Inferior parietal cortex (tissue), 1 donor: ENCODE data around the gene MRPL20.
A peak's percentile ranks its signal among the peaks of the same experiment; 100 is the strongest.
"Not testable (repeated sequence)": the region's sequence is repeated elsewhere in the genome, so short reads cannot be mapped to it uniquely, and the experiment has no call there.

Experiments
- DNase-seq: peaks from one replicate; pipeline ENCODE4 v3.0.0-alpha.2; 2016; ENCODE audit errors: extremely low spot score

The MRPL20 gene

DNA sequence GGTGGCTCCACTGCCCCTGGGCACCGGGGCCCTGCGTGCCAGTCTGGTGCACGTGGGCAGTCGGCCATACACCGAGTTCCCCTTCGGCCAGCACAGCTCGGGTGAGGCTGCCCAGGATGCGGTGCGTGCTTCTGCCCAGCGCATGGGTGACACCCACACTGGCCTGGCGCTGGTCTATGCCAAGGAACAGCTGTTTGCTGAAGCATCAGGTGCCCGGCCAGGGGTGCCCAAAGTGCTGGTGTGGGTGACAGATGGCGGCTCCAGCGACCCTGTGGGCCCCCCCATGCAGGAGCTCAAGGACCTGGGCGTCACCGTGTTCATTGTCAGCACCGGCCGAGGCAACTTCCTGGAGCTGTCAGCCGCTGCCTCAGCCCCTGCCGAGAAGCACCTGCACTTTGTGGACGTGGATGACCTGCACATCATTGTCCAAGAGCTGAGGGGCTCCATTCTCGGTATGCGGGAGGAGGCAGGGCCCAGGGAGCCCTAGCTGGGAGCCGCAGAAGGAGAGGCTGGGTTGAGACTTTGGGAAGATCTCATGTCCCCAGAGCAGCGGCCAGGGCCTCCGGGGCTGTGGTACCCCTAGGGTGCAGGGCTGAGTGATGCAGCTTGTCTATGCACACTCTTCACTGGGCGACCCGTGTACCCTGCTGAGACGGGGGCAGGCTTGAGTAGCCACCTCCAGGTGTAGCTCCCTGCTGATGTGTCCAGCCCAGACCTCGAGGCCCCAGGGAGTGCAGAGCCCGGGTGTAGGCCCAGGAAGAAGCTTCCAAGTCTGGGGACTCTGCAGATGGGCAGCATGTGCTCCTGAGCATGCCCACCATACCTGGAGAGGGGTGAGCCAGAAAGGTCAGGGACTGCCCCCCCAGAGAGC lies 30.2 kb upstream of the MRPL20 start:
- DNase-seq = no peak

DNA sequence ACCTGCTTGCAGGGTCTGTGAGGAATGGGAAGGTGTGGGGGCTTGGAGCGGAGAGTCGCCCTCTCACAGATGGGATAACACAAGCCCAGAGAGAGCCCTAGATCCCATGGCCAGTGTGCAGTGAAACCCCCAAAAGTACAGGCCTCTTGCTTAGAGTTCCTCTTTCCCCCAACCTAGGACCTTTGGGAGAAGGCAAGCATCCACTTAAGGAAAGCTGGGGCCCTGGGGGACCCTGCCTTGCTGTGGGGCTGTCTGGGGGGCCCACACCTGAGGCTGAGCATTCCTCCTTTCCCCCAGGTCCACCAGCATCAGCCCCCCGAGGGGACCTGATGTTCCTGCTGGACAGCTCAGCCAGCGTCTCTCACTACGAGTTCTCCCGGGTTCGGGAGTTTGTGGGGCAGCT lies 29.5 kb upstream of the MRPL20 start:
- DNase-seq = no peak

DNA sequence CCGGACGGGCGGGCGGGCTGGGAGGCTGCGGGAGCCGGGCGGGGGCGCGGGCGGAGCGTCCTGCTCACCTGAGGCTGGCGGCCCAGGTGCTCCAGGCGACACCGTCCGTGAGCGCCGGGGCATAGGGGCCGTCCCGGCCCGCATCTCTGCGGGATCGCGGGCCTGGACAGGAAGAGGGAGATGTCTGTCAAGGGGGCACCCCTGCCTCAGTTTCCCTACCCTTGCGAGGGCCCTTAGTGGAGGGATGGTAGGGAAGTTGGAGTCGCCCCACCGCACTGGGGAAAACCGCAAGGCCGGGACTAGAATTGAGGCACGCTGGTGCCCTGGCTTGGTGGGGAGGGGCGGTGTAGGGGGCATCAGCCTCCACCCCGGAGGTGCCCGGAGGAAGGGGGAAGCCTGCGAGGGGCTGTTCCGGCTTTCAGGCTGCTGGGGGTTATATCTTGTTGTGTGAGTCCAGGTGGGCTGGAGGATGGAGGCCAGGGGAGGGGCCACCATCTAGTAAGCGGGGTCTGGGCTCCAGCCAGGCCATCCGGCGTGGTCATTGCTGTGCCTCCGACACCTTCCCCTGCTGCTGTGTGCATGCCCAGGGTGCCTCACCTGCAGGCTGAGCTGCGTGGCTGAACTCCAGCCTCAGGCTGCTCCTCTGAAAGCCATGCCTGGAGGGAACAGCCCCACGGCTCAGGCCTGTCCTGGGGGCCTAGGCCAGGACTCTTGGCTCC lies 29.0 kb upstream of the MRPL20 start:
- no peak for DNase-seq

DNA sequence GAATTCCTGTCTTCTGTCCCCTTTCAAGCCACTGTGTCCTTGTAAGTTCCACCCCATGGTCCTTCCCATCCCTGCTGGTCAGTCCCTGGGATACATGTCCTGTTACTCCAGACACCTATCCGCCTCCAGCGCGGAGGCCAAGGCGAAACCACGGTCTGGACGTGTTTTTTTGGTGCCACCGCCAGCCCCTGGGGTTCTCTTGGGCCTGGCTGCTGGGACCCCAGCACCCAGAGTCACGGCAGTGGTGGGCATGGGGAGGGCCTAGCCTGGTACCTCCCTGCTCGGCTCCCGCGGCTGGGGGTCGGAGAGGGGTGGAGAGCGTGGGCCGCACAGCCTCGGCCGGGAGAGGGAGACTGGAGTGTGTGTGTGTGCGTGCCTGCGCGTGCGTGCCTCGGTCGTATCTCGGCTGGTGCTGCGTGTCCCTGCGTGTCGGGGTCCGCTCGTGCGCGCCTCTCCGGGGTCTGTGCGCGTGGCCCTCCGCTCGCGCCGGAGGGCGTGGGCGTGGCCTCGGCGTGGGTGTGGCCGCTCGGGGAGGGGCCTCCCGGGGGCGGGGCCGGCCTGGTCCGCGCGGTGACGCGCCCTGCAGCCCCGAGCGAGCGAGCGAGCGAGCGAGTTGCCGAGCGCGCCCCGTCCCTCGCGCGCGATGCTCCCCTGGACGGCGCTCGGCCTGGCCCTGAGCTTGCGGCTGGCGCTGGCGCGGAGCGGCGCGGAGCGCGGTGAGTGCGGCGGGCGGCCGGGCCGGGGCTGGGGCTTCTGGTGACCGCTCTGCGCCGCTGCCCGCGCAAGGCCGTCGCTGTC lies 28.2 kb upstream of the MRPL20 start, which contains the start of gene VWA1:
TSS of gene VWA1 (plus strand) at position 585 of the 798 bp plus-strand sequence. CDS start at position 644, 59 bp downstream.
- peak; percentile 65 for DNase-seq

DNA sequence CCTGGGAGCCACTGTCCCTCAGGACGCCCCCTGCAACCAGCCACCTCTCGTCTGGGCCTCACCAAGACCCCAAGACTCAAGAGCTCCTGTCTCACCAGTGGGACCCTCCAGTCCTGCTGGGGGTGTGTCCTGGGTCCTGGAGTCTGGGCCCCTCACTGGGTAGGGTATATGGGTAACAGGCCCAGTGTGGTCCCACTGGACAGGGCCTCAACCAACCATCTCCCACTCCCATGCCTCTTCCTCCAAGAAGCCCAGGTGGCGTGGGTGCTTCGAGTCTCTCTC lies 27.7 kb upstream of the MRPL20 start:
- no peak for DNase-seq

DNA sequence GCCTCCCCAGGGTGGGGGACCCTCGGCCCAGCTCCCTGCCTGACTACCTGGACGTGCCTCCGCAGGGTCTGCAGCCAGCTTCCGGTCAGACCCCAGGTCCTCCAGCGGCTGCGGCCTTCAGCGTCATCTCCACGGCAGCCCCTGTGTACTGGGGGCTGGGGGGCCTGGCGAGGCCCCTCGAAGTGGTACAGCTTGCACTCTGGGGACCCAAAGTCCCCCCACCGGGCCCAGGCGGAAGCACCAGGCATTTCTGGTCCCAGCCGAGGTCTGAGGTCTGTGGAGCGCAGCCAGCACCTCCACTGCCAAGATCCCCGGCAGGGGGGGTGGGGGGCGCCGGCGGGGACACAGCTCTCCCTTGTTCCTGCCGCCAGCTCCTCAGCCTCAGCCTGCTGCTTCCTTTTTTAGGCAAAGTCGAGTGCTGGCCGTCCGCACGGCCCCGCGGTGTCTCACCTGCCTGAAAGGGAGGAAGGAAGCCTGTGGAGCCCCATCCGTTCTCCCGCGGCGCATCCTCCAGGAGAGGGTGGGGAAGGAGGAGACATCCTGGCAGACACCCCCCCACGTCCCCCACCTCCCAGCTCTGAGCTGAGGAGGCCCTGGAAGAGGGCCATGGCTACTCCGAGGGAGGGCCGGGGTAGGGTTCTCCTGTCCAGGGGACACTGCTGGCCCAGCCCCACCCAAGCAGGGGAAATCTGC lies 27.2 kb upstream of the MRPL20 start:
- no peak for DNase-seq

DNA sequence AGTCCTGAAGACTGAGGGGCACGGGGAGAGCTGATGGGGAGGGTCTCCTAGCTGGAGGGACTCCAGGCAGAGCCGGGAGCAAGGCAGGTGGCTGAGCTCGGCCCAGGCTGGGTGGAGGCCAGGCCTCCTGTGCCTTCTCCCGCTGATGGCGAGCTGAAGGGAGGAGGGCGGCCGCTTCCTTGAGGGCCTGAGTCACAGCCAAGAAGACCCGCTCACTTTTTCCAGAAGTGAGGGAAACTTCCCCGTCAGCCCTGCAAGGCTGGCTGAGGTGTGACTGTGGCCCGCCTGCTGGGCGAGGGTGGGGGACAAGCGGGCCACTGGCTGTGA lies 26.7 kb upstream of the MRPL20 start:
- DNase-seq = no peak

DNA sequence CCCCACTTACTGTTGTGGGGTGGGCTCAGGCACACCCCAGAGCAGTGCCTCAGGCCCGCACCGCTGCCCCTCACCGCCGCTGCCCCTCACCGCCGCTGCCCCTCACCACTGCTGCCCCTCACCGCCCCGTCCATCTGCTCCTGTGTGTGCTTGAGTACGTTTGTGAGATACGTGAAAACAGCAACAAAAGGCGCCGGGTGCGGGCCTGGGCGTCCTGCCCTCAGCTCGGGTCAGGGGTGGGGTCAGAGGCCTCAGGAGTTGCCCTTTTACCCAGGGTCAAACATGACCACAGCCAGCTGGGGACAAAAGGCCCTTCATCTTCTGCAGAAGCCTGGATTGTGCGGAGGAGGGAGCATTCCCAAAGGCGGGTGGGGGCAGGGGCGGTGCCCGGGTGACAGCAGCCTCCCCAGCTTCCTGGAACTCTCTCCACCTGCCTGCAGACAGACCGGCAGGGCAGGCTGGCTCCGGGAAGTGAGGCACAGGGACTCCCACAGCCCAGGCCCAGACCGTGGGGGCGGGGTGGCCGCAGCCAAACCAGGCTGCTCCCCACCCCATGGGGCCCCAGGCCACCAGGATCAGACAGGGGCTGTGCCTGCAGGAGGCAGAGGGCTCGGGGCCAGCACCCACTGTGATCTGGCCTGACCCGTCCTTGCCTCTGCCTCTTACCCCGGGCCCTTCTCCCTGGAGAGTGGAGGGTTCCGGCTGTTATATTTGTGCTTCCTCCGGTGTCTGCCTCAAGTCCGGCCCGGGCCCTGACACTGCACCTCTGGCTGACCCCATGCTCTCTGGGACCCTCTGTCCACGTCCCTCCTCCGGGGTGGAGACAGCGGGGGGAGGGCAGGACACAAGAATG lies 26.1 kb upstream of the MRPL20 start:
- peak; percentile 60 for DNase-seq

DNA sequence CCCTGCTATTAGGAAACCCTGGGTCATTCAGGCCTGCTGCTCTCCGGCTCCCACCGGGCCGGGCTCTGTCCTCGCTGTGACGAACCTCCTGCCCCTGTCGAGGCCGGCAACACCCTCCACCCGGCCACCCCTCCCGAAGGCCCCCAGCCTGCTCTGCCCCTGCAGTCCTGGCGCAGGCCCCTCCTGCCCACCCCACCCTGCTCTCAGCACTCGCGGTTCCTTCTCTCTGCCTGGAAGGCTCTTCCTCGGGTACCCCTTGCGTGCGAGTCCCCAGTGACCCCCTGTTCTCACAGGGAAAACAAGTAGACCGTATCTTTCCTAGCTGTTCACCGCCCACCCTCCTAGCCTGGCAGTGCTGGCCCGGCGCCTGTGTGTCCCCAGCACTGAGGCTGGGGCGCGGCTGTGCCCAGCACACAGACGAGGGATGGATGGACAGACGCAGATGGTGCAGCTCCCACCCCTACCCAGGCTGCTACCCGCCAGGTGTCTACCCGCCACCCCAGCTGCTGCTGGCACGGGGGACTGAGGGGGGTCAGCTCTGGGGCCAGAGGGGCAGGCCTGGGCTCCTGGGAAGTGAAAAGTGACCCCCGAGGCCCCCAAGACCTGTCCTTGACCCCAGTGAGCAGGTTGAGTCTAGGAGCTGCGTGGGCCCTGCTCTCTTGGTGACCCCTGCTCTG lies 25.3 kb upstream of the MRPL20 start:
- DNase-seq = no peak

DNA sequence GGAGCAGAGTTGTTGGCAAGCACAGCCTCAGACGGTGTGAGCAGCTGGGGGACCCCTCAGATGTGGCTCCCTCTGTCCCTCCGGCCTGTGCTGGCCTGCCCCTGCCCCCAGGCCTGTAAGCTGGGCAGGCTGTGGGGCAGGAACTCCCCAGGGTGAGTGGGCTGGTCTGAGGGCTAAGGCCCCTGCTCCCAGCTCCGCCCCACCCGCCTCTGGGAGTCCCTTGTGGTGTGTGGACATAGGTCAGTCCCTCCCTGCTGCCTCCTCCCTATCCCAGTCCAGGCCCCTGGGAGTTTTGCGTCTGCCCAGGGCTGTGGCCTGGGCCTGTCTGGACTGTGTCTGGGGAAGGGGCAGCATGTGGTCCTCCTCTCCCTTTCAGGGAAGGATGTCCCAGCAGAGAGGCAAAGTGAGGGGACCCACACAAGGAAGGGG lies 24.8 kb upstream of the MRPL20 start:
- DNase-seq = no peak

DNA sequence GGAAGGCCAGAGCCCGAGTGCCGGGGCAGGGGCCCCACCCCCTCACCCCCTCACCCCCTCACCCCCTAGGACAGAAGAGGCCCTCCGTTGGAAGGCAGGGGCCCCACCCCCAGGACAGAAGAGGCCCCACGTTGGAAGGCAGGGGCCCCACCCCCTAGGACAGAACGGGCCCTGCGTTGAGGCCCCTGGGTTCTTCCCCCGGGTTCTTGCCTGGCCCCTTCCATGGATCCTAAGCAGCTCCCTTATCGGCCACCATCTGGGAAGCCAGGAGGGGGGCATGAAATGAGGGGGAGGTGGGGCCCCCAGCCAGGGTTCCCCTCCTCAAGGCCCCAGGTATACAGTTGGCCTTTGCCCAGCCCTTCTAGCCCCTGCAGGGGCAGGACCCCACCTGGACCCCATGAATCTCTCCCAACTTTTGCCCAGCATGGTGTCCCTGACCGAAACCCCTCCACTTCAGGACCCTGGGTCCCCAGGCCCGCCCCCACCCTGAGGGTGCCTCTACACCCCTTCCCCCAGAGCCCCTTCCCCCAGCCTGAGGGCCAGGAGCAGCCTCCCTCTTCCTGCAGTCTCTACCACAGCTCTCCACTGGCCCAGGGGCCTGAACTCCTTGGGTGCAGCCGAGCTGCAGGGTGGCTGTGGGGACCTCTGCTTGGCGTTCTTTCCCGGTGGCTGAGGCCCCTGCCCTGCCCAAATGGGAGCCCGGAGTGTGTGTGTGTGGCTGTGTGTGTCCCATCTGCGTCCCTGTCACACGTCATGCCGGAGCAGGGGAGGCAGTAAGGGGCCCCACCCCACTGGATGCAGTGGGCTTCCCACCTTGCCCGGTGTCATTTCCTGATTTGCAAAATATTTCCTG lies 24.1 kb upstream of the MRPL20 start:
- no peak for DNase-seq

DNA sequence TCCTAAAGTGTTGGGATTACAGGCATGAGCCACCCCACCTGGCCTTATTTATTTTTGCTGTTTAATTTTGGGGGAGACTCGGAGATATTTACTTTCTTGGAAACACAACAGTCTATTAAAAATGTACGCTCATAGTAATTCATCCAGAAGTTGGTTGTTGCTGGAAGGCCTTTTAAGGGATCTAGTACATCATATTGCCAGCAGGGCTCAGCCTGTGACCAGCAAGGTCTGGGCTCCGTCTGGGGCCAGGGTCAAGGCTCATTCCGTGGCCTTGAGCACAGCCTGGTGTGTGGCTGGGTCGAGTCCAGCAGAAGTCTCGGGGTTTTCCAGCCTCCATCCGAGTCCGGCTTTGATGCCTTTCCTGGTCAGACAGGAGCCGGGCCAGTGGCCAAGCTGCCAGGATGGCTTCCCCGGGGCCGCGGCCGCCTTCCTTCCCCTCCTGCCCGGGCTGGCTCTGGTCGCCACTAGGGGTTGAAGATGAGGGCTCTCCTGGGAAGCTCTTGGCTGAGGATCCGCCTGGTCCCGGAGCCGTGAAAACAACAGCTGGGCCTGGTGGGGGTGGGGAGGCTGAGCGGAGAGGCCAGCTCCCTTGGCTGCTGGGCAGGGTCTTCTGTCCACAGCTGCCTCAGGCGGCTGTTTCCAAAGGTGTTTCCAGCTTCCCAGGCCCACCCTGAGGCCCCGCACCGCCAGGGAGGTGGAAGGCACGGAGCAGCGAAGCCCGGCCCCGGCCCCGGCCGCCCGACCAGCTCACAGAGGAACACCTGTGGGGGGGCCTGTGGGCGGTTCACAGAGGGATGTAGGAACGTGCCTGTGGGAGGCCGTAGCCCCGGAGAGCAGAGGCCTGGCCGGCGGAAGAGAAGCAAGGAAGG lies 23.3 kb upstream of the MRPL20 start:
- DNase-seq = no peak

DNA sequence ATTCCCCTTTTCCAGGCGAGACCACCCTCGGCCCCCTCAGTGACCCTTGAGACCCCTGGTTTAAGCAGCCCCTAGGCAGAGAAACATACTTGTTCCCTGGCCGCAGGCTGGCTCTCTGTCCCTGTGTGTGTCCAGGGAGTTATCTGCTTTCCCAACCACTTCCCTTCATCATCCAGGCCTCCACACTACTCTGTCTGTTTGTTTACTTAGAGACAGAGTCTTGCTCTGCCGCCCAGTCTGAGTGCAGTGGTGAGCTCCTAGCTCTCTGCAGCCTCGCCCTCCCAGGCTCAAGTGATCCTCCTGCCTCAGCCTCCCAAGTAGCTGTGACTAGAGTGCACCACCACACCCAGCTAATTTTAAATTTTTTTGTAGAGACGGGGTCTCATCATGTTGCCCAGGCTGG lies 22.6 kb upstream of the MRPL20 start:
- no peak for DNase-seq

DNA sequence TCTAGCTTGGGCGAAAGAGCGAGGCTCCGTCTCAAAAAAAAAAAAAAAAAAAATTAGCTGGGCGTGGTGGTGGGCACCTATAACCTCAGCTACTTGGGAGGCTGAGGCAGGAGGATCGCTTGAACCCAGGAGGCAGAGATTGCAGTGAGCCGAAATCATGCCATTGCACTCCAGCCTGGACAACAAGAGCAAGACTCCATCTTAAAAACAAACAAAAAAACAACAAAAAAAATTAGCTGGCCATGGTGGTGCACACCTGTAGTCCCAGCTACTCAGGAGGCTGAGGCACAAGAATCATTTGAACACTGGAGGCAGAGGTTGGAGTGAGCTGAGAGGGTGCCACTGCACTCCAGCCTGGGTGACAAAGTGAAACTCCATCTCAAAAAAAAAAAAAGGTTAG lies 21.9 kb upstream of the MRPL20 start:
- not testable (repeated sequence) for DNase-seq

DNA sequence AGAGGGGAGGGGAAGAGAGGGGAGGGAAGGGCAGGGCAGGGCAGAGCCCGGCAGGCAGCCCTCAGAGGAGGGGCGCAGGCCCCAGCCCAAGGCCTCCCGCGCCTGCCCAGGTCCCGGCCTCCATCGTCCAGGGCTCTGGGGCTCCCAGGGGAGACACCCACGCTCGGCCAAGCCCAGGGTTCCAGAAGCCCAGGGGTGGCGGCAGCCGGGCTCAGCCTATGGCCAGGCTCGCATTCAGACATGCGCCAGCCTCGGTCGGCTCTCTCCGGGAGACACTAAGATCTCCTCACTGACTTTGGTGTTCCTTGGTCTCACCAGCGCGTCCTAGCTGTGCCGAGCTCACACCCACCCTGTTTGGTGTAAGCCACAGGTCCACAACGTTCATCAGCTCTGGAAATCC lies 21.1 kb upstream of the MRPL20 start:
- DNase-seq = no peak

DNA sequence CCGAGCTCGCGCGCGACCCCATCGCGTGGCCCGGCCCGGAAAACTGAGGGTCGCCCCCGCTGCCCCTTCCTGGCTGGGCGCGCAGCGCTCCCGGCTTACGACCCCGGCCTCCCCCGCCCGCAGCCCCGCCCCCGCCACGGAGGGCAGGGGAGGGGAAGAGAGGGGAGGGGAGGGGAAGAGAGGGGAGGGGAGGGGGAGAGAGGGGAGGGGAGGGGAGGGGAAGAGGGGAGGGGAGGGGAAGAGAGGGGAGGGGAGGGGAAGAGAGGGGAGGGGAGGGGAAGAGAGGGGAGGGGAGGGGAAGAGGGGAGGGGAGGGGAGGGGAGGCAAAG lies 20.7 kb upstream of the MRPL20 start:
- no peak for DNase-seq

DNA sequence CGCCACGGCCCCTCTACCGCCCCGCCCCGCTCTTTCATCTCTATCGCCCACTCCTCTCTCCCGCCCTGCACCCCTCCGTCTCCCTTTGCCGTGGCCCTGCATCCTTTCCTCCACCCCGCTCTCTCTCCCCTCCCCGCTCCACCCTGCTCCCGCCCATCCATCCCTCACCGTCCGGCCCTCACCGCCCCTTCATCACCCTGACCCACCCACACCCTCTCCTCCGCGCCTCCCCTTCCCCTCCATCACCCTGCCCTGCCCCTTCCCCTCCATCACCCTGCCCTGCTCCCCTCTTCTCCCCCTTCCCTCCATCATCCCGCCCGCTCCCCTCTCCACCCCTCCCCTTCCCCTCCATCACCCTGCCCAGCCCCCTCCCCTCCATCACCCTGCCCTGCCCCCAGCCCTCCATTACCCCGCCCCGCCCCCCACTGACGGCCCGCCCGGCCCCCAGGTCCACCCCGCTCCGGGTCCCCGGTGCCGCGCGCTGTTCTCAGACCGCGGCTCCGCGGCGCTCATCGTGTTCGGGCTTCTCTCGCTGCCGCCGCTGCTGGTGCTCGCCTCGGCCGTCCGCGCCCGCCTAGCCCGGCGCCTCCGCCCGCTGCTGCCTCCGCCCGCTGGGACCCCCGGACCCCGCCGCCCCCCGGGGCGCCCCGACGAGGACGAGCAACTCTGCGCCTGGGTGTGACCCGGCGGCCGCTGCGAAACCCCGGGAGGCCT lies 20.2 kb upstream of the MRPL20 start:
- no peak for DNase-seq

DNA sequence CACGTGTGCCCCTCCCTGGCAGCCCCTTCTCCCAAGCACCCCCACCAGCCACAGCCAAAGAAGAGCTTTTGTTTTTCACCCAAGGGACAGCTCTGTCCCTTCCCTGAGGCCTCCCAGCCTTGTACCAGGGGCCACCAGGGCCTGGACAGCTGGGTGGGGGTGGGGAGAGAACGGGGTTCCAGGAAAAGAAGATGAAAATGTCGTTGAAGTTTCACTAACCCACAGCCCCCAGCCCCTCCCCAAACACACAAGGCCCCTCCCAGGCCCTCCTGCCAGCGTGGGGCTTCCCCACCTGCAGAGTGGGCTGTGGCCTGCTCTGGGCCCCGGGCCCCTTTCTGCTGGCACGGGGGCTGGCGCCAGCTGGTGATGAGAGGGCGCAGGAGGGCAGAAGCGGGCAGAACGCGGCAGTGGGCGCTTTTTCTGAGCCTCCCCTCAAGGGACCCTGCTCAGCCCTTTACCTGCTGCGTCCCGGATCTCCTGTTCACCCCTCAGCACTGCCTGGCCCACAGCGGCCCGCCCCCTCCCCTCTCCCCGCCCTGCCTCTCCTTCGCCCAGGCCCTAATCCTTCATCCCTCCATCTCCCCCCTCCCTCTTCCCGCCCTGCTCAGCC lies 19.5 kb upstream of the MRPL20 start:
- DNase-seq = peak; percentile 55
